ENCODE measurements around the gene EIF2AK3.

GRCh38 chr2:88597168-88597567 lies 30.1 kb downstream of the EIF2AK3 start:
- TF ChIP-seq CTCF (optimal IDR thresholded peaks at IDR 0.05 in 1 of 3, IDR thresholded peaks at IDR 0.05 in 1 of 3, conservative IDR thresholded peaks at IDR 0.05 in 1 of 3; ENCODE audit: extremely low read depth in 1 of 3, insufficient read depth in 2 of 3, low read length in 3 of 3) (no peak), EZH2 (IDR thresholded peaks at IDR 0.05; ENCODE audit: low read length) (no peak)
